NCI-H748 treated with DMSO at 0.1 percent for 48 hours (cell line): ENCODE data around the gene ERVH48-1.
"Not testable (repeated sequence)": the region's sequence is repeated elsewhere in the genome, so short reads cannot be mapped to it uniquely, and the experiment has no call there.

Source experiments
- DNase-seq: peaks from one replicate; lab custom pipeline; 2025; lab: John Stamatoyannopoulos, UW

ERVH48-1 gene

DNA sequence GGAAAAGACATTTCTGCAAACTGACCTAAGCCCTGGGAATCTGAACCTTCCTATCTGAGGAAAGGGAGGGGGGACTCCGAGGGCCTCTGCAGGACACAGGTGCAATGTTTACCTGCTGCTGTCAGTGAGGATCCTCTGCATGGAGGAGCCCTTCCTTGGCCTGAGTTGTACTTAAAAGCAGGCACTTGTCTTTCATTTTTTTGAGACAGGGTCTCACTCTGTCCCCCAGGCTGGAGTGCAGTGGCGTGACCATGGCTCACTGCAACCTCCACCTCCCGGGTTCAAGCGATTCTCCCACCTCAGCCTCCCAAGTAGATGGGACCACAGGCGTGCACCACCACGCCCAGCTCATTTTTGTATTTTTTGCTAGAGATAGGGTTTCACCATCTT, 13.2 kb upstream of the ERVH48-1 start:
- DNase-seq = not testable (repeated sequence)

DNA sequence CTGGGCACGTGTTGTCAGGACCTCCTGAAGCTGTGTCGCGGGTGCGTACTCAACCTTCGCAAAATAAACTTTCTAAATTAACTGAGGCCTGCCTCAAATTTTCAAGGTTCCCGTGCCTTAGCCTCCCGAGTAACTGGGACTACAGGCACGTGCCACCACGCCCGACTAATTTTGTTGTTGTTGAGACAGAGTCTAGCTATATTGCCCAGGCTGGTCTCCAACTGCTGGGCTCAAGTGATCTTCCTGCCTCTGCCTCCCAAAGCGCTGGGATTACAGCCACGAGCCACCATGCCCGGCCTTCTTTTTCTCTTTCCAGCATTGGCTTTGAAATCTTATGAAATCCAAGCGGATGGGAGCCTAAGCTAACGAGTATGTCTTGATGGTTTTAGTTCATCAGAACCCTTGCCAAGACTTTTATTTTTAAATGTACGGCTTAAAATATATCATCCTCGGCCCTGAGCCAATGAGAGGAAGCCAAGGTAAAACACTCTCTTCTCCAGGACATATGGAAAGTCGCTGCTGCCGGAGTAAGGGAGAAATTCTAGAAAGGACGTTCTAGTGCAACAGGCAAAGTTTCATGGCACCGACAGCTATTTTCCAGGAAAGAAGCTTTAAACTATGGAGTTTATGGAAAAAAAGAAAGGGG, 12.7 kb upstream of the ERVH48-1 start:
- DNase-seq = no peak

DNA sequence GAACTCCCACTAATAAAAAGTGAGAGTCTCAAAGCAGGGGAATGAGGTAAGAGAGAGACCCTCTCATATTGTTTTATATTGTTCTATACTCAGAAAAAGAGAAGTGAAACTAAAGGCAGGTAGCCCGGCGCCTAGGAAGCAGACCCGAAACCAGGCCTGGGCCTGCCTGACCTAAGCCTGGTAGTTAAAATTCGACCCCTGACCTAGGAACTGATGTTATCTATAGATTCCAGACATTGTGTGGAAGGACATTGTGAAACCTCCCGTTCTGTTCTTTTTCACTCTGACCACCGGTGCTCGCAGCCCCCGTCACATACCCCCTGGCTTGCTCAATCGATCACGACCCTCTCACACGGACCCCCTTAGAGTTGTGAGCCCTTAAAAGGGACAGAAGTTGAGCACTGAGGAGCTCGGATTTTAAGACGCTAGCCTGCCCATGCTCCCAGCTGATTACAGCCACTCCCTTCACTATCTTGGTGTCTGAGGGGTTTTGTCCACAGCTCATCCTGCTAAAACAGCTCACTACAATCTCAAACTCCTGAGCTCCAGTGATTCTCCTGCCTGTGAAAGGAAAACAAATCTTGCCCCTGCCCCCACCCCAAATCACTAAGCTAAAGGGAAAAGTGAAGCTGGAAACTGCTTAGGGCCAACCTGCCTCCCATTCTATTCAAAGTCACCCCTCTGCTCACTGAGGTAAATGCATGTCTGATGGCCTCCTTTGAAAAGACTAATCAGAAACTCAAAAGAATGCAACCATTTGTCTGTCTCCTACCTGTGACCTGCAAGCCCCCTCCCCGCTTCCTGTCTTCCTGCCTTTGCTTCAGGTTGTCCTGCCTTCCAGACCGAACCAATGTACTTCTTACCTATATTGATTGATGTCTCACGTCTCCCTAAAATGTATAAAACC, 11.9 kb upstream of the ERVH48-1 start:
- DNase-seq = not testable (repeated sequence)

GRCh38 chr21:42936360-42936759, 10.9 kb upstream of the ERVH48-1 start:
- DNase-seq = not testable (repeated sequence)

DNA sequence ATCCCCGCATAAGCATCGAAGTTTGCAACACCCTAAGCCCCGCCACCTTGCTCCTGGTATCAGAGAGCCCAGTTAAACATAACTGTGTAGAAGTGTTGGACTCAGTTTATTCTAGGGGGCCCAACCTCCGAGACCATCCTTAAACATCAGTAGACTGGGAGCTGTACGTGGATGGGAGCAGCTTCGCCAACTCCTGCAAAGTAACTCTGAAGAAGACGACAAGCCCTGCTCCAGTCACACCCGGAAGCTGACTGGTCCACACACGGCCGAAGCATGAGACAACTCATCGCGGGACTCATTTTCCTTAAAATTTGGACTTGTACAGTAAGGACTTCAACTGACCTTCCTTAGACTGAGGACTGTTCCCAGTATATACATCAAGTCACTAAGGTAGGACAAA, 8.5 kb upstream of the ERVH48-1 start:
- not testable (repeated sequence) for DNase-seq

DNA sequence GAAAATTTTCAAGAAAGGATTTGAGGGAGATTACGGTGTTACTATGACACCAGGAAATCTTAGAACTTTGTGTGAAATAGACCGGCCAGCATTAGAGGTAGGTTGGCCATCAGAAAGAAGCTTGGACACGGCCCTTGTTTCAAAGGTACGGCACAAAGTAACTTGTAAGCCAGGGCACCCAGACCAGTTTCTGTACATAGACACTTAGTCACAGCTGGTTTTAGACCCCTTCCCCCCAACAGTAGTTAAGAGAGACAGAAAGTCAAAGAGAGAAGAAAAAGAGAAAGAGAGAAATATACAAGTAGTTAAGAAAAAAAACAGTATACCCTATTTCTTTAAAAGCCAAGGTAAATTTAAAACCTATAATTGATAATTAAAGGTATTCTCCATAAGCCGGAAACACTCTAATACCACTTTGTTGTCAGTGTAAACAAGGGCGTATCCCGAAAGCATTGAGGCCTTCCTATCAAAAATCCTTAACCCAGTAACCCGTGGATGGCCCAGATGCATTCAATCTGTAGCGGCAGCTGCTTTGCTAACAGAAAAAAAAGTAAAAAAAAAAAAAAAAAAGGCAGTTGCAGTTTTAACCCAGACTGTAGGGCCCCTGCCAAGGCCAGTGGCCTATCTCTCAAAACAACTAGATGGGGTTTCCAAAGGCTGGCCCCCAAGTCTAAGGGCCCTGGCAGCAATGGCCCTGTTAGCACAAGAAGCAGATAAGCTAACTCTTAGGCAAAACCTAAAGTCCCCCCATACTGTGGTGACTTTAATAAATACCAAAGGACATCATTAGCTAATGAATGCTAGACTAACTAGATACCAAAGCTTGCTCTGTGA, 7.9 kb upstream of the ERVH48-1 start:
- DNase-seq = peak; percentile 68

GRCh38 chr21:42932378-42933136, 7.1 kb upstream of the ERVH48-1 start:
- not testable (repeated sequence) for DNase-seq

DNA sequence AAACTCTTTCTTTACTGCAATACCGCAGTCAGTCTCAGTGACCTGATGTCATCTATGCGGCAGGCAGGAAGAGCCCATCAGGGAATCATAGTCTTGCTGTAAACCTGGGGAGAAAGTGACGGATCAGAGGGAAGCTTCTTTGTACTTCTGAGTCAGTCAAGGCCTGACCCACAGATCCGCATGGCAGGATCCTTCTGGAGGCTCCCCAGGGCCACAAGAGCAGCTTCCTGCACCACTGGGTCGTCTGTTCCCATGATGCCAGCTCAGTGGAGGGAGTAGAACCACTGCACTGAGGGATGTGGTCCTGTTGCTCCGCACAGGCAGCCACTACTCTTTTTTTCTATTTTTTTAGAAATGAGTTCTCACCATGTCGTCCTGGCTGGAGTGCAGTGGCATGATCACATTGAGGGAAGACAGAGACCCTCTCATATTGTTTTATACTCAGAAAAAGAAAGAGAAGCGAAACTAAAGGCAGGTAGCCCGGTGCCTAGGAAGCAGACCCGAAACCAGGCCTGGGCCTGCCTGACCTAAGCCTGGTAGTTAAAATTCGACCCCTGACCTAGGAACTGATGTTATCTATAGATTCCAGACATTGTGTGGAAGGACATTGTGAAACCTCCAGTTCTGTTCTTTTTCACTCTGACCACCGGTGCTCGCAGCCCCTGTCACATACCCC, 6.3 kb upstream of the ERVH48-1 start:
- DNase-seq = no peak

DNA sequence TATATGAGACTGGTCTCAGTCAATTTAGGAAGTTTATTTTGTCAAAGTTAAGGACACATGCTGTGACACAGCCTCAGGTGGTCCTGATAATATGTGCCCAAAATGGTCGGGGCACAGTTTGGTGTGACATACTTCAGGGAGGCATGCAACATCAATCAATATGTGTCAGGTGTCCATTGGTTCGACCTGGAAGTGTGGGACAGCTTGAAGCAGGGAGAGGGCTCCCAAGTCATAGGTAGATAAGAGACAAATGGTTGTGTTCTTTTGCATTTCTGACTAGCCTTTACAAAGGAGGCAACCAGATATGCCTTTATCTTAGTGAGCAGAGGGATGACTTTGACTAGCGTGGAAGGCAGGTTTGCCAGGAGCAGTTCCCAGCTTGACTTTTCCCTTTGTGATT, 4.5 kb upstream of the ERVH48-1 start:
- no peak for DNase-seq

DNA sequence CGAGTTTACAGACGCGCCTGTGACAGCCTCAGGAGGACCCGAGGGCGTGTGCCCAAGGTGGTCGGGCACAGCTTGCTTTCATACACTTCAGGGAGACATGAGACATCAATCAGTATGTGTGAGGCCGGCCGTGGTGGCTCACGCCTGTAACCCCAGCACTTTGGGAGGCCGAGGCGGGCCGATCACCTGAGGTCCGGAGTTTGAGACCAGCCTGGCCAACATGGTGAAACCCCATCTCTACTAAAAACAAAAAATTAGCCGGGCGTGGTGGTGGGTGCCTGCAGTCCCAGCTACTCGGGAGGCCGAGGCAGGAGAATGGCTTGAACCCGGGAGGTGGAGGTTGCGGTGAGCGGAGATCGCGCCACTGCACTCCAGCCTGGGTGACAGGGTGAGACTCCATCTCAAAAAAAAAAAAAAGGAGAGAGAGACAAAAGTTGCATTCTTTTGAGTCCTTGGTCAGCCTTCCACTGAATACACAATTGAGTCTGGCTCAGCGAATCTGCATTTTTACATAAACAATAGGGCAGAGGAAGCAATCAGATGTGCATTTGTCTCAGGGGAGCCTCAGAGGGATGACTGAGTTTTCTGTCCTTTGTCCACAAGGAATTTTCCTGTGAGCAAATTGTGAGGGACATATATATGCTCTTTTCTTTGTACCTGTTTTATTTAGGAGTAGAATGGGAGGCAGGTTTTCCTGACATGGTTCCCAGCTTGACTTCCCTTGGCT, 2.2 kb upstream of the ERVH48-1 start:
- not testable (repeated sequence) for DNase-seq

- DNase-seq = no peak
Observed at GRCh38 chr21:42924433-42924751, 1.0 kb downstream of the ERVH48-1 start.

DNA sequence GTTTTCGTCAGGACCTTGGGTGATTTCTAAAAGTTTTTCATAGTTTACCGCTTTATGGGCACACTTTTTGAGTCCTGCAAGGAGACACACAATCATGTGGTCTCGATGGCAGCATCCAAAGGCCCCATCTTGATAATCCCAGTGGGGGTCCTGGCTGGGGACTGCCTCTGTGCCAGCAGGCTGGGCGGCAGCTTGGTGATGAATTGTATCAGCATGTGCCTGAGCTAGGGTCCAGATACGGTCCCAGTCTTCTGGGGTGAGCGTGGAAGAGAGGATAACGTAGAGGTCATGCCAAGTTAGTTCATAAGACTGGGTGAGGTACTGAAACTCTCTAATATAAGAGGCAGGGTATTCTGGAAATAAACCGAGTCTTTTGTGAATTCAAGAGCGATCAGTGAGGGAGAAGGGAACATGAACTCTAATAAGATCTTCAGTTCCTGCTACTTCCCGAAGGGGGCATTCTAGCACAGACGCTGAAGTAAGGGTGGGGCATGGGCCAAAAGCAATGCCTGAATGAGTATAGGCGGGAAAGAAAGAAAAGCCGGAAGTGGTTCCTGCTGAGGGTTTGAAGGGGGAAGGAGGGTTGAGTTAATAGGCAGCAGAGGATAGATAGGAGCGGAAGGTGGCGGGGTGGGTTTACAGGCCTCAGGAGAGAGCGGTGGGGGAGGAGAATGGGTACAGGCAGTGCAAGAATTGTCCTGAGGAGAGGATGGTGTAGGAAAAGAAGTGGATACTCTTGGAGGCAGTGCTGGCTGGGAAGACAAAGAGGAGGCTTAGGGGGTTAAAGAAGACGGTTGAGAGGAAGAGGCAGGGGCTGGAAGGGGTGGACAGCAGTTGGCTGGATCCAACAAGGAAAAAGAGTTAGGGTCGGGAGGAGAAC, 1.6 kb downstream of the ERVH48-1 start:
- peak; percentile 94 for DNase-seq

DNA sequence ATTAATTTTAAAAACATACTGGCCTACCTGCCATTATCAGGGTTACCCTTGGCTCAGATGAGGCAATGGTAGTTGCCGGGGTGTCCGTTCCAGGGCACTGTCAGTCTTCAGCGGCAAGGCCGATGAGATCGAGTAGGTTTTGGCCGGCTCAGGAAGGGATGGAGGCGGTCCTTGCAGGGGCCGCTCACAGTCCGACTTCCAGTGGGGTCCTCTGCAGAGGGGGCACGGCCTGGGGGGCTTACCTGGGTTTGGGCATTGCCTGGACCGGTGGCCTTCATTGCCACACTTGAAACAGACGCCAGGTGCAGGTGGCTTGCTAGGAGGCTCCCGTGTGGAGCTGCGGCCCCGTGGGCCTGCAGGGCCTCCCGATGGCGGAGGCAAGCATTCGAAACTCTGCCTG, 2.5 kb downstream of the ERVH48-1 start:
- DNase-seq = no peak

DNA sequence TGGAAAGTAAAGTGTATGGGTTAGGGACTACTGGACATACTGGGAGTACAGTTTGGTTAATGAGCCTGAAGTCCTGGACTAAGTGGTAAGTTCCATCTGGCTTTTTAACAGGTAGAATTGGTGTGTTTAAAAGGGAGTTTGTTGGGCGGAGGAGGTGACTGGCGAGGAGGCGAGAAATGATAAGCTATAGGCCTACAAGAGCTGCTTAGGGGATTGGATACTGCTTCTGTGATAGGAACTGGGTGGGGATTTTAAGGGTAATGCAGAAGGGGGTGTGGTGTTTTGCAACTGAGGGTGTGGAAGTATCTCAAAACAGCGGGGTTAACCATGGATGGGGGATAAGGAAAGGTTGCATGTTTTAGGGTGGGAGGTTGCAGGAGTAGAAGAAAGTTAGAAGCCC, 3.5 kb downstream of the ERVH48-1 start:
- no peak for DNase-seq

- no peak for DNase-seq
Observed at GRCh38 chr21:42918291-42918690, 7.1 kb downstream of the ERVH48-1 start.

- no peak for DNase-seq
Observed at GRCh38 chr21:42913476-42913875, 12.0 kb downstream of the ERVH48-1 start.

GRCh38 chr21:42911920-42912319, 13.5 kb downstream of the ERVH48-1 start:
- DNase-seq = not testable (repeated sequence)

DNA sequence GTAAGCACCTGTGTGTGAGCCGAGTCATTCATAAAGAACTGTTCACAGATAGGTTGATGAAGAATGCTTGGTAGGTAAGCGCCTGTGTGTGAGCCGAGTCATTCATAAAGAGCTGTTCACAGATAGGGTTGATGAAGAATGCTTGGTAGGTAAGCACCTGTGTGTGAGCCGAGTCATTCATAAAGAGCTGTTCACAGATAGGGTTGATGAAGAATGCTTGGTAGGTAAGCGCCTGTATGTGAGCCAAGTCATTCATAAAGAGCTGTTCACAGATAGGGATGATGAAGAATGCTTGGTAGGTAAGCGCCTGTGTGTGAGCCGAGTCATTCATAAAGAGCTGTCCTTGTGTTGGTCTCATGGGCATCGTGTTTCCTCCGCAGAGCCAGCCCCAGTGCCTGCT, 16.9 kb downstream of the ERVH48-1 start:
- DNase-seq = not testable (repeated sequence)

DNA sequence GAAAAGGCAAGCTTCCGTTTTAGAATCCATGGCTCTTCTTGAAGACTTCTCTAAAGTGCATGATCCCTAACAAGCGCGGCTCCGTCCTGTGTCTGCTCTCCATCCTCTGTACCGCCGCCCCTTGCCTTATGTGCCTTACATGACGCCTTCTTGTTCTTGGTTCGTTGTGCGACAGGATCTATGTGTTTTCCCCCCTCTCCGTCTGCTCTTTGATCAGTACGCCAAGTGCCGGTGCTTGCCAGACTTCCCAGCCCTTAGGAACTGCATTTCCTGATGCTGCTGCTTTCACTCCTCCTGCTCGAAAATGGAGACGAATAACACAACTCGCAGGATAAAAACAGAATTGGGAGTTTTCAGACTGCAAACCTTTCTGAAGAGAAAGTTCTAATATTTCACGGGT, 19.2 kb downstream of the ERVH48-1 start:
- no peak for DNase-seq

DNA sequence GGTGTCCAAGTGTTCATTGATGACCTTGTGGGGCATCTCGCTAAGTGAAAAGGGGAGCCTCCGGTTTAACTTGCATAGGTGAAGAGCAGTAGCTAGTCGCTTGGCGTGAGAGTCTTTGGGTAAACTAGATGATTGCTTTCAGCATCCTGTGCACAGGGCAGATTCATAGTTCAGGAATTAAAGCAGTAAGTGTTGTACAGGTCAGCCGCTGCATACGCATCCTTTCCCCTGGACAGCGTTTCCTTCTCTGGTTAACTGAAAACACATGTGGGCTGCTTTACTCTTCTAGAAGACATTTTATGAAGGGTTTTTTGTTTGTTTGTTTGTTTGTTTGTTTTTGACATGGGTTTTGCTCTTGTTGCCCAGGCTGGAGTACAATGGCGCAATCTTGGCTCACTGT, 20.2 kb downstream of the ERVH48-1 start:
- DNase-seq = no peak
